Measurements from ENCODE around the gene IRF2.

Gene IRF2

DNA sequence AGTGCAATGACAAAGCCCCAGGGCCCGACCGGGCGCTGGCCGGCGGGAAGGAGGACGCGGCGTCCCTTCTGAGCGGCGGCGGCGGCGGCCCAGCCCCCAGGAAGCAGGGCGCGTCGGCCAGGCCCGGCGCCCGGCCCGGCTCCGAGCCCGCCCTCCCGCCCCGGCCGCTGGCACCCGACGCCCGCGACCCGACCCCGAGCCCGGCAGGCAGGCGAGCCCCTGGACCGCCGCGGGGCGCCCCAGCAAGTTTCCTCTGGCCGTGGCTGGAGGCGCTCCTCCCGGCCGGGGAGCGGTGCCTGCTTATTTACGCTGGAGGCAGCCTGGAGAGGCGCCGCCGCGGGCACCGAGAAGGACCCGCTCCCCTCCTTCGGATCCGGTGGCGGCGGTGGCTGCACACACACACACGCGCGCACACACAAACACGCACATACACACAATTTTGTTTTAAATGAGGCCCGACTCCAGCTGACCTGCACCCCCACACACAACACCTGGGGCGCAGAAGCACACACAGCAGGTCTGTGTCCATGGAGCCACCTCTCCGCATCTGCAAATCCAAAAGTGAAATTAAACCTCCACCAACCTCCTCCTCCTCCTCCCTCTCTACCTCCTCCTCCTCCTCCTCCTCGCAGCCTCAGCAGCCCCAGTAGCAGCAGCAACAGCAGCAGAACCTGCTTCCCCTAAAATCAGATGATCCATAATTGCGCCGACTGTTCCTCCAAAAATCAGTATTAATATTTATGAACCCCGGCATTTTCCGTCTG lies 669 bp downstream of the IRF2 start:
- peak; percentile 24 for DNase-seq (ENCODE audit: low read depth)

DNA sequence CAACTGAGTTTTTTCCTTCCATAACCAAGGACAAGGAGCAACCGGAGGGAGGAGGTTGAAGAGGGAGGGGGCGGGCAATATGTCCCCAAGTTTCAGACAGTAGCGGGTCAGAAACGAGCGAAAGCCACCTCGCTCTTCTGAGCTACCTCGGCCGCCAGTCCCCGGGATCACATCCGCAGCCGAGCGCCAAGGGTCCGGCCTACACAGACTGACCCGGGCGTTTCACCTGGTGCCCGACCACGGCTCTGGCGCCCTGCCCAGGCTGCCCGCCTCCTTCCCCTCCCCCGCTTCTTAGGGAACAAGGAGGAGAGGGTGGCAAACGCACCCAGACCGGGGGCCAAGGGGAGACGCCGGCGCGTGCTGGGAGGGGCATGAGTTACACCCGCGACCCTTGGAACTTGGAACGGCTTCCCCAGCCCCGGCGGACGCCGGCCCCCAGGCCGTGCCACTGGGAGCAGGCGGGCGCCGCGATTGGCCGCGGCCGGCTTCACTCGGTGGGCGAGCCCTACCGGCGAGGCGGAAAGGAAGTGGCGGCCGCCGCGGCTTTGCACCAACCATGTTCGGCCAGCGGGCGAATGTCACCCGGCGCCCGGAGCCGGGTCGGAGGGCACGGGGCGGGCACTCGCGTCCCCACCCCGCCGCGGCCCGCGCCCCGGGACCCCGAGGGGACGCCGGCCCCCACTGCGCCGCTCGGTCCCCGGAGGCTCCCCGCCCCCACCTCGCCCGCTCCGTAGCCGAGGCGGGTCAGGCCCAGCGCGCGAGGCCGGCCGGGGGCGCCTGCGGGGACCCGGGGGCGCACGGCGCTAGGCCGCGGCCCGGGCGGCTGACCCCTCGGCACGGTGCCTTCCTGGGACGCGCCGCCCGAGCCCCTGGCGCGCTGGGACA lies 1.5 kb downstream of the IRF2 start:
- DNase-seq (ENCODE audit: low read depth): peak; percentile 38

DNA sequence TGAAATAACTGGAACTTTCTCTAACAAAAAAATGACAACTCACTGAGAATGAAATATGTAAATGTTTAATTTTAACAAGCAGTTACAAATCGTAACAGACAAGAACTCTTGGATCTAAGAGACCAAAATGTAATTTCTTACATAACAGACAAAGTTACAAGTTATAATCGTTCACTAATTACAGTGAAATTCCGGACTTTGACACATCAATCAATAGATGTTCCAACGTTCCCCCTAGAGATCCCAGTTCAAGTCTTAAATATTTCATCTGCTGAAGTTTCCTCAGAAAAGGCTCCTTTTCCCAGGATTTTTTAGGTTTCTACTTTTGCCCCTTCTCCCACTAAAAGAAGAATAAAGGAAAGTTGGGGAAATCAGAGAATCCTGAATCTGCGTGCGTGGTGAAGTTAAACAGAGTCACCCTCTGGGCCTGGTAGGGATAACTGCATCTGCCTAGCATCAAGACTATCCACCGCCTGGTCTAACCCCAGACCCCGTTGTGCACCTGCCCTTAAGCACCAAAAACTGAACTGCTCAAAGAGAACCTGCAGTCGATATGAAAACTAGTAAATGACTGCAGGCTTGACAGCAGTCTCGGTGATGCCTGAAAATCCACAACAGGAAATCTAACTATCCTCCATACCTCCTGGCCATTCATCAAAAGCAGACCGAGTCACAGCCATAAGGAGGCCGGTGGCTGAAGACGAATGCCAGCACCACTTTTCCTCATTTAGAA lies 2.3 kb downstream of the IRF2 start:
- DNase-seq (ENCODE audit: low read depth): no peak

DNA sequence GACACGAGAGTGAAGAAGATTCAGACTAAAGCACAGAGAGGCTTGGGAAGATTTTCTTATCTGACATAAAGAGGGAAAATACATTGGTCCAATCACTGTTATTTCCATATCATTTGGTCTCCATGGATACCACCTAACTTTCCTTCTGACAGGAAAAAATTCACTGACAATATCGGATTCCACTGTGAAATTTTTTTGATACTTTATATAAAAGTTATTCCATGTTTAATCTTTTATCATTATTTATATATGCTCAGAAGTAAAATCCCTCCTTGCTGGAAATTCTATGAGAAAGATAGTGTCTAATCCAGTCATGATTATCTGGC lies 3.6 kb downstream of the IRF2 start:
- no peak for DNase-seq (ENCODE audit: low read depth)

DNA sequence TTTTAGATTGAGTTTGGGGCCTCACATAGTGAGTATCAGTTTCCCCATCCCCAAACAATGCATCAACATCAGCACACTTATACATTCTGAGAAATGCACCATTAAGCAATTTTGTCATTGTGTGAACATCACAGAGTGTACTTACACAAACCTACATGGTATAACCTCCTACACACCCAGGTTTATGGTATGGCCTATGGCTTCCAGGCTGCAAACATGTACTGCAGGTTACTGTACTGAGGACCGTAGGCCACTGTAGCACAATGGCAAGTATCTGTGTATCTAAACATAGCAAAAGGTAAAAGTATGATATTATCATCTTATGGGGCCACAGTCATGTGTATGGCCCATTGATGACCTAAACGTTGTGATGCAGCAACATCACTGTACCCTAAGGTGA lies 7.7 kb downstream of the IRF2 start:
- DNase-seq (ENCODE audit: low read depth): no peak

DNA sequence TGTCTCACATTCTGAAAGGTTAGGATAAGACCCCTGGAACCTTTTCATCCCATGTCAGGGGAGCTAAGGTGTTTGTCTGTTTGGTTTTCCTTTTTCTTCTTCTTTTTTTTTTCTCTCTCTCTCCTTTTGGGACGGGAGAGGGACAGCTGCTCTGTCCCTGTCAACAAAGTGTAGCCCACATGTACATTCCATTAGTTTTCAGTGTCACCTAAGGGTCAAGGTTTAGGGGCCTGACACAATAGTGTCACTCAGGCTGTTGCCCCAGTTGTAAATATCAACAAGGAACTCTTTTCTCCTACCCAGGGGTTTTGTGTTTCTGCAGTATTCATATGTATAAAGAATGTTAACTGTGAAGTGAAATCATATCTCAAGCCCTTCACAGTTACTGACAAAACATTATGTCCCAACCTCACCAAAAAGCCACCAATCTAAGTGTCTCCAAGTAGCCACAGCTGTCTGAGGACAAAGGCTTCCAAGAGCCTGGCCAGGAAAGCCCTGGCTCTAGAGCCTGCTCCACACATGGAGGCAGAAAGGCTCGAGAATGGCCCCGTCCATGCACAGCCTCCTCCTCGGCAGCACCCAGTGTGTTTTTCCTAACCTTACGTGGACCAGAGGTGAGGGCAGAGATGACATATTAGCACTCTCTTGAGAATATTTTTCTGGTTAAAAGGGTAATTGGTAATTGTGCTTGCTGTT lies 9.4 kb downstream of the IRF2 start:
- DNase-seq (ENCODE audit: low read depth): no peak

DNA sequence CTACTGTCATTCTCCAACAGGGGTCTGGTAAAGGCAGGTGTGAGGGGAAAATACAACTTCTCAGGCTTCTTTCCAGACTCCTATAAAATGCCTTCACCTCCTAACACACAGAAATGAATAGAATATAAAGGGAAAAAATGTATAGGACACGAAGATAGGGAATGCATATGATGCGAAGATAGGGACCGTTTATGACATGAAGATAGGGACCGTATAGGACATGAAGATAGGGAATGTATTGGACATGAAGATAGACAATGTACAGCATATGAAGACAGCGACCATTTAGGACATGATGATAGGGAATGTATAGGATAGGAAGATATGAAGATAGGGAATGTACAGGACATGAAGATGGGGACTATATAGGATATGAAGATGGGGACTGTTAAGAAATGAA lies 10.5 kb downstream of the IRF2 start:
- DNase-seq (ENCODE audit: low read depth): no peak

DNA sequence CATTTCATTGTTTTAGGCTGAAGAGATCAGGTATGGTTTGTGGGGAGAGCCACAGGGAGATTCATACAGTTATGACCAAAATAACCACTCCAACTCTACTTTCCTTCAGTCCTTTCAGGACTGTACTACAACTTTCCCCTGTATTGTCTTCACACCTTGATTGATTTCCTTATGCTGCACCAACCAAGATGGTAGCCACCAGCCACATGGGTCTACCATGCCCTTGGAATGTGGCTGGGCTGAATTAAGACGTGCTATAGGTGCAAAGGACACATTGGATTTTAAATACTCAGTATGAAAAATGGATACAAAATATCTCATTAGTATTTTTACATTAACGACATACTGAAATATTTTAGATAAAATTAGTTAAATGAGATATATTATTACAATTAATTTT lies 11.2 kb downstream of the IRF2 start:
- no peak for DNase-seq (ENCODE audit: low read depth)

DNA sequence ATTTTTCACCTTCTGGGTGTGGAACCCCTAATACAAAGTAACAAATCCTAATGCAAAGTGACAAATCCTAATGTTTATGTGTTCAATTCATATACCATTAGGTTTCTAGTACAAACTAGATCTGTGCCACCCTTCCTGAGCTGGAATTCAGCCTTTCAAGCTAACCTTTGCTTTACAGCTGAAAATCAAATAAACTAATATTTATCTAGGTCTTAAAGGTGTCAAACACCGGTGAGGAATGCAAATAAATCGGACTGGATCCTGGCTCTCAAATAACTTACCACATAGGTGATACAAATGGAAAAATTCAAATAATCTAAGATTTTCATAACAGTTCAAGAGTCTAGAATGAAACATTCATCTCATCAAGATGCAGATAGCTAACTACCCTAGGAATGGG lies 11.6 kb downstream of the IRF2 start:
- DNase-seq (ENCODE audit: low read depth): no peak

DNA sequence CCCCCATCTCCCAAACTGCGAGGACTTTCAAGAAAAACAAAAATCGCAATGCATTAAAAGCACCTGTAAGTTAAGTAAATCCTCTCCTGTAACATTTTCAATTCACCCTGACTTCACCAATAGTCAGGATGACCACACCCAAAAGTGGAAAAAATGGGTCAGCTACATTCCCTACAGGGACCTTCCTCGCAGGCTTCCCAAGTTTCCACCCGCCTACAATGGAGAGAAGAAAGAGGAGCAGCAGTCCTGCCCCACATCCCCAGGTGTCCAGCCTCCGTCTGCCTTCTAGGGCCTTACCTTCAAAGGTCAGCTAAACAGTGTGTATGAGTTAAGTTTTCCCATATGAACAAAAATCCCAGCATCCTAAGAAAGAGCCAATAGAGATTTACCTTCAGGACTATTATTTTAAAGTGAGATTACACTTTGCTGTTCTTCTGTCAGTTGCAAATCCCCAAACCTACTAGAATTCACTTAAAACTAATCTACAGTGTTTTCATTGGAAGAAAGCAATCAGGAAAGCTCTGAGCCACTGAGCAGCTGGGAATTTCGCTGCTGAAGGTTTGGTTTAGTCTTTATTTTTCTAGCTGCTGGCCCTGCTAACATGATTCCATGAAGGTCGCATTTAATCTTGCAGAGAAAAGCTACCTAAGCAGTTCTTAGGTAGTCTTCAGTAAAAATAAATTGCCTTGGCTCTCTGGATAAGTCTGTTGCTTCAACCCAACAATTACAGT lies 12.5 kb downstream of the IRF2 start:
- DNase-seq (ENCODE audit: low read depth): no peak

DNA sequence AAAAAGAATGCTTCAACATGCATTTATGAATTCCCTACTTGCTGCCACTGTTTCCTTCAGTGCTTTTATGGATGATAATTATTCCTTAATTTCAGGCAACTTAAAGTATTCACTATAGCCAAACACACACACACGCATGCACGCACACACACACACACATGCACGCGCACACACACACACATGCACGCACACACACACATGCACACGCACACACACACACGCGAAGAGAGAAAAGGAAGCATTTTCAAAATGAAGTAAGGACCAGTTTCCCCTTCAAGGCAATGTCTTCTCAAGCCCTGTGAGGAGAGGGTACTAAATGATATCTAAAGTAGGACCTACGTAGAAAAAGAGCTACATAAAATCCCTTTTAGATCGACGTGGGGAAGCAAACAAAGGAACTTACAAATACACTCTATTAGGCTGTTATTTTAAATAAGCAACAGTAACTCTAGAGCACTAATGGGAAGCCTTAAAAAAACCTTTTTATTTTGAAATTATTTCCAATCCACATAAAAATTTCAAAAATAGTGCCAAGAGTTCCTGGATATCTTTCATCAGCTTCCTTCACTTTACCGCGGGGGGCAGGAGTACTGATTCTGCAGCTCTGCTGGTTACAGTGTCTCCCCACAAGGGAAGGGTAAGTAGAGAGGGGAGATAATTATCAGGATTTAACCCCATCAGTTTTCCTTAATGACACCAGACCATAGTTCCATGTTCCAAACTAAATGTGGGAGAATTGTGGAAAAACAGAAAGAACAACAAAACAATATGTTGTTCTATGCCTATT lies 13.7 kb downstream of the IRF2 start:
- no peak for DNase-seq (ENCODE audit: low read depth)

DNA sequence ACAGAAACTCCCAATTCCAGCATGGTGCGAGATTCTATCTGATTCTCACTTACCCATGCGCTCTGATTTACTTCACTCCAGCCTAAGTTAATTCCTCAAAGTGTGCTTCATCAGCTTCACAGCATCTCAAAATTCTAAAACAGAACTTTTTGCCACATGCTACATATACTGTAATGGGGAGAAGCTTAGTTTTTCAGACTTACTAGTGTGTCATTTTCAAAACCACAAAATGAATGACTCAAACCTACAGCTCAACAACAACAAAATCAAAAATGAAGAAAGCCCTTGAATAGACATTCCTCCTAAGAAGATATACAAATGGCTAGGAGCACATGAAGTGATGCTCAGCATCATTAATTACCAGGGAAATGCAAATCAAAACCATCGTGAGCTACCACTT lies 14.9 kb downstream of the IRF2 start:
- no peak for DNase-seq (ENCODE audit: low read depth)

DNA sequence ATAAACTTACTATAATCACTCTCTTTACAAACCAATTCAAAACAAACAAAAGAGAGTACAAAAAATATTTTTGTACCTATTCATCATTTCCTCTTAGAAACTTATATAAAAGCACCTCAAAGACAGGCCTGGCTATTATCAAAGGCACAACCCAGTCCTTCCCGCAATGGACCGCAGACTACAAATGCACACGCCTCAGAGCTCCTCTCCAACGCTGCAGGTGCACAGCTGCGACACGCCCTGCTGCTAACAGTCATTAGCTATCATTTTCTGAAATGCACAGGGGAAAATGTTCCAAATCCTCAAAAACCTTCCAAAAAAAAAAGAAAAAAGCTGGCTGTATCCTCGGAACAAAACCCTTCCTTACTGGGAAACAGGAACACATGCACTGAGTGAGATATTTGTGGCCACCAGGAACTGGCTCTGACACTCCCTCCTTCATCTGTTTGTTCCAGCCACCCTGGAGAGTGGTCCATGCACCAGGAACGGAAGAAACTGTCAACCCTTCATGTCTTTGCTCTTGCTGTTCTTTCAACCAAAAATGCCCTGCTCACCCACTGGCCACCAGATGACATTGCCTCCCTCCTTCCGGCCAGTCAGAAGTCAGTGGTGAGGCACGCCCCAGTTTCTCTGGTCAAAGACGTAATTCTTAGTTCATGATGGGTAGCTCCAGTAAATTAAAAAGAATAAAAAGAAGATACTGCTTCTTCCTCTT lies 16.7 kb downstream of the IRF2 start:
- DNase-seq (ENCODE audit: low read depth): no peak

DNA sequence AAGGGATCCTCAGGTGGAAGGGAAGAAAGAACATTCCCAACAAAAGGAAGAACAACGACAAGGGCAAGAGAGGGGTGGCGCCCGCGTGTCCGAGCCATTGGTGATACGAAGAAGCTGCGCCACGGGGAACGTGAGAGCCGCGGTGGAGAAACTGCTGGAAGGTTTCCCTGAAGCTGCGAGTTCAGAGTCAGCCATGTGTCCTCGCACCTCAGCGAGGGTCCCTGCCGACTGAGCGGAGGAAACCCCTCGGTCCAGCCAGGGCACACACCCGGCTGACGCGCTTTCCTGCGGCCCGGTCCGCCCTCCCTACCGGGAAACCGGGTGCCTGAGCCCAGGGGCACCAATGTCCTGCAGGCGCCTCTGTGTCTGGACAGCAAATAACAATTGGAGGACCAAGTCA lies 18.0 kb downstream of the IRF2 start:
- no peak for DNase-seq (ENCODE audit: low read depth)

DNA sequence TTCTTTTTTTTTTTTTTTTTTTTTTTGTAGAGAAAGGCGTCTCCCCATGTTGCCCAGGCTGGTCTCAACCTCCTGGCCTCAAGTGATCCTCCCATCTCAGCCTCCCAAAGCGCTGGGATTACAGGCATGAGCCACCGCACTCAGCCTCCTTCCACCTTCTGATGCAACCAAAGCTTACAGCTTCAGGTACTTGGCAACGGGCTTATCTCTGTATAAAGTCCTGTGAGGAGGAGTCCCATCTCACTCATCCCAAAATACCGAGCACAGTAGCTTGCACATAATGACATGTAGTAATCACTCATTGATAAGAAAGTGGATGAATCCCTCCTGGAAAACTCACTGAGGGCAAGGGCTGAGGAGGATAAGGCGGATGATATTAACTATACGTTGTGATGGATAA lies 19.1 kb downstream of the IRF2 start:
- DNase-seq (ENCODE audit: low read depth): no peak

DNA sequence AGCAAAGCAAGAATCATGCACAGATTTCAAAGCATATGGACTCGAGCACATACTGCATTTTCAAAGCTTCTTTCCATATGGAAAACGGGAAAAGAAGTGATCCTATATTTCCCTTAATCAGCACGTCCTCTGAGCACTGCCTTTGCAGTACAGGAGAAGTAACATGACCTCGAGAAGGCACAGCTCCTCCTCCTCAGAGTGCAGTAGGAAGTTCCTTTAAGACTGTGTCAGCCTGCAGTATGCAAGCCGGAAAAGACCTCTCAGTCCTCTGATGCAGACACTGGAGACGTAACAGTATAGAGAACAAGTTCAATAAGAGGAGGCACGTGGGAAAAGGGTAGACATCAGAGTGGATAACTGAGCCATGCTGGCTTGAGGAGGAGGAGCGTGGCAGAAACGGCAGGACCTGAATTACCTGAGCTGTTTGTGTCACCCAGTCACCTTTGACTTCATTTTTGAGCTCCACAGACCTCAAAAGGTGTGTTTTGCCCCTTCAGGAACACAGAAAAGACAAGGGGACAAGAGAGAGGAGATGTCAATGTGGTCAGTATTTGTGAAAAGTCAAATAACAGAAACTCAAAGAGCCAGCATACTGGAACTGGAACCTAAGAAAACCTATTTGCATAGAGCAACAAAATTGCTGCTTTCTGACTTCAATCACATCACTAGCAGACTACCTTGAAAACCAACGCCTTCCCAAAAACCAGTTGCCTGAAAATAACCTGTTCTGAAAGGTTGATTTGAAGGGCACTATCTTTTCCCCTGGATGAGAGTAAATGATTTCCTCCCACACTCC lies 20.8 kb downstream of the IRF2 start:
- DNase-seq (ENCODE audit: low read depth): no peak

DNA sequence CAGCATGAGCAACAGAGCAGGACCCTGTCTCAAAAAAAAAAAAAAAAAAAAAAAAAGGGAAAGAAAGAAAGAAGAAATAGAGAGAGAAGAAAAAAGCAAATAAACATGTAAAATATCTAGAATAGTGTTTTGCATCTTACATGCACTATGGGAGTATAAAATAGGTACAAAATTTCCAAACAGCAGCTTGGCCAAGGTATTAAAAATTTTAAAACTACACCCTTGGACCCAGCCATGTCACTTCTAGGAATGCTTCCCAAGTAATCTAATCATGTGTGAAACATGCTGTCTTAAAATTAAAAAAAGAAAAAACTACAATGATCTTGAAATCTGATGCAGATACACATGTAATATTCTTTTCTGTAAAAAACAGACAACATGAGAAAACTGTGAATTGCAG lies 21.6 kb downstream of the IRF2 start:
- no peak for DNase-seq (ENCODE audit: low read depth)

DNA sequence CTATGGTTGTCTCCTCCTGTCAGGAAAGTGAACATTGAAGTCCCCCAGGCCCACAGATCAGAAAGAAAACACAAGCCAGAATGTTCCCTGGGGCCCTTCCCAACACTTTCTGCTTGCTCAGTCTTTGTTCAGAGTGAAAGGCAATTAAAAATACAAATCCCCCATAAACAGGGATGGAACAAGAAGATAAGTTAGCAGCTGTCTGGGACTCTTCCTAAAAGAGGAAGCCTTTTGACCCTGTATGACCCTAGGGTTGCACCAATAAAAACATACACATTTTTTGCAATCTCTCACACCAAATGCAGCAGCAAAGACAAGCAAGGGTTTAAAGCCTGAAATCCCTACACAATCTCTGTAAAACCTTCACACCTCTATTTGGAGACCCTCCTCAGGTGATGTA lies 22.6 kb downstream of the IRF2 start:
- DNase-seq (ENCODE audit: low read depth): no peak

Data from activated T-cell treated with anti-CD3 and anti-CD28 coated beads for 24 hours (primary cell).